HG02970 (cell line): ENCODE measurements around the gene EGF.
"Not testable (repeated sequence)": the region's sequence is repeated elsewhere in the genome, so short reads cannot be mapped to it uniquely, and the experiment has no call there.

Experiments
- ATAC-seq: cut with Tn5 transposase; IDR thresholded peaks from one replicate; pipeline ENCODE4 v1.9.1; 2021; ENCODE audit warnings: mild to moderate bottlenecking, moderate library complexity, moderate number of reproducible peaks; ENCODE audit not compliant: unreplicated experiment, low FRiP score

Gene EGF

GRCh38 chr4:109913596-109914241, 1.0 kb downstream of the EGF start:
- no peak for ATAC-seq

DNA sequence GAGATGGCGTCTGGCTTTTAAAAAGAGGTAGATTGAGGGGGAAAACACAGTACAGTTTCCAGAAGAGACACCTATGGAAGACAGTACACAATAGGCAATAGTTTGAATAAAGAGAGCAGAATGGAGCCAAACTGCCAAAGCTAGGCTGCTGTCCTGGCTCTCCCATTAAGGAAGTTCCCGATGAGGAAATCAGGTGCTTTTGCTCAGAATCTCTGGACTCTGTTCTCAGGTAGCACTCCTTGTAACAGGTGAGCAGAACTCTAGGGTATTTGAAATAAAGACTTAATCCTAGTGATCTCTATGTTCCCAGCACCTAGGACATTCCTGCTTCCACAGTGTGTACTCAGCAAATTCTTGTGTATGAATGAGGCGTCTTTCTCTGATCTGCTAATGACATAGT, 1.6 kb downstream of the EGF start:
- ATAC-seq: no peak

DNA sequence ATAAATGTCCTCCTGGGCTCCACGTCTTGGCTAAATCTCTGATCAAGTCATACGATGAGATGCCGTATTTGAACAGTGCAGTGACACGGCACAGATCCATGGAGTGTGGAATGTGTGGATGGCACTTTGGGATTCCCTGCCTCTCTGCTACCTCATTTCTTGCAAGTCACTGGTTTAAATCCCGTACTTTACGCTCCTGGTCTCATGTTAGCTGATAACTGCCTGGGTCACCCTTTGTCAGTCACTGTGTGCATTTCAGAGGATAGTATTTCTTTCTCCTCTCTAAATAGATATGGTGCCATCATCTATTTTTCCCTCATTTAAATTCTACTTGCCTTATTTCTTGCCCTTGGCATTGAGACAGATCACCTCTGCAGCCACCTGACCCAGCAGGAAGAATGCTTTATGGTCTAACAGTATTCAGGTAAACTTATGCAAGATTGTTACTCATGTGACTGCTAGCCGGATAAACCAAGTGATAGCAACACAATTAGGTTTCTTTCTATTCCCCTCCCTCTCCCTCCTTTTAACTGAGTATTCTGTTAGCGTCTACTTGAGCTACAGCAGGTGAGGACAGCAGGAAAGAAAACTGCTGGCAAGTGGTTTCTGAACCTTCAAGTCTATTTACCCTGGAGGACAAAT, 2.8 kb downstream of the EGF start:
- no peak for ATAC-seq

- ATAC-seq: no peak
These were observed 3.3 kb downstream of the EGF start for GRCh38 chr4:109916027-109916409.

DNA sequence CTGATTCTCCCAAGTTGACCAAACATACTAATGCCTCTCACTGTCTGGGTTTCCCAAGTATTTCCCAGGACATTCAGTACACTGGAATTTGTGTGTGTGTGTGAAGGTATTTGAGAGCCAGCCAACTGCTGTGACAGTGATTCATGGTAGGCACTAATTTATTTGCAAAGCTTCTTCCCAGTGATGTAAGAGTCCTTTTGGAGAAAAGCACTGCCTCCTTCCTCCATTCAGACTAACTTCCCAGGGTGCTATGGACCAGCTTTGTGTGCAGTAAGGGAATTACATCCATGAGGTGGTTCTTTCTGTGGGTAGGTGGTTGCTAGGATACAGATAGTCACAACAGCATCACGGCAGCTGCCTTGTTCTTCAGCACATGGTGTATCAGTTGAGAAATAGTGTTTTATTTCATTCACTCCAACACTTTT, 8.7 kb downstream of the EGF start:
- ATAC-seq: no peak

DNA sequence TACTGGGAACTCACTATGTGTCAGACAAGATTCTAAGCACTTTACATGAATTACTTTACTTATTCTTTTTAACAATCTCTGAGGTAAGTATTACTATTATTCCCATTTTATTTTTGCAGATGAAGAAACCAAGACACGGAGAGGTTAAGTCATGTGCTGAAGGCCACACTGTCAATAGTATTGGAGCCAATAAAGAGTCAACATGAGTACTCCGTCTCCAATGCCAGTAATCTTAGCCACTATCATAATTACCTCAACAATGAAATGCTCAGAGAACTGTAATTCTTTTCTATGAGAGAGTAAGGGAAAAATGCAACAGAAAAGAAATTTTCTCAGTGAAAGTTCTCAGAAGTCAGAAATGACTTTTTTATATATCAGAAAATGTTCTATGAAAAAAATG, 12.7 kb downstream of the EGF start:
- ATAC-seq: no peak

DNA sequence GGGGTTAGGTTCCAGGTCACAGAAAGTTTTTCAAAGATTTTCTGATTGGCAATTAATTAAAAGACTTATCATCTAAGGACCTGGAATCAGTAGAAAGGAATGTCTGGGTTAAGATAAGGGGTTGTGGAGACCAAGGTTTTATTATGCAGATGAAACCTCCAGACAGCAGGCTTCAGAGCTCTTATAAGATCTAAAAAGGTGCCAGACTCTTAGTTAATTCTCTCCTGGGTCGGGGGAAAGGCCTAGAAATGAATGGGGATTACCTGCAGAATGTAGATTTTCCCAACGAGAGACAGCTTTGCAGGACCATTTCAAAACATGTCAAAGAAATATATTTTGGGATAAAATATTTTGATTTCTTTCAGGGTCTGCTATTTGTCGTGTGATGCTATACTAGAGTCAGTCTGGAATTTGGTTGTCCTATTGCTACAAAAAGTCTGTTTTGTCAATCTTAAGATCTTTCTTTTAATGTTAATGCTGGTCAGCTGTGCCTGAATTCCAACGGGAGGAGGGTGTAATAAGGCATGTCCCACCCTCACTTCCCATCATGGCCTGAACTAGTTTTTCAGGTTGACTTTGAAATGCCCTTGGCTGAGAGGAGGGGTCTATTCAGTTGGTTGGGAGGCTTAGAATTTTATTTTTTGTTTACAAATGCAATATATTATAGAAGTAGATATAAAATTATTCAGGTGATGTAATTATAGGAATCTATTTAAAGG, 15.8 kb downstream of the EGF start:
- no peak for ATAC-seq

GRCh38 chr4:109930464-109930863, 17.8 kb downstream of the EGF start:
- ATAC-seq: no peak

- ATAC-seq: no peak
These were observed 18.2 kb downstream of the EGF start for GRCh38 chr4:109930872-109931271.

GRCh38 chr4:109931318-109931717, 18.6 kb downstream of the EGF start:
- no peak for ATAC-seq

GRCh38 chr4:109937352-109937751, 24.7 kb downstream of the EGF start:
- not testable (repeated sequence) for ATAC-seq

DNA sequence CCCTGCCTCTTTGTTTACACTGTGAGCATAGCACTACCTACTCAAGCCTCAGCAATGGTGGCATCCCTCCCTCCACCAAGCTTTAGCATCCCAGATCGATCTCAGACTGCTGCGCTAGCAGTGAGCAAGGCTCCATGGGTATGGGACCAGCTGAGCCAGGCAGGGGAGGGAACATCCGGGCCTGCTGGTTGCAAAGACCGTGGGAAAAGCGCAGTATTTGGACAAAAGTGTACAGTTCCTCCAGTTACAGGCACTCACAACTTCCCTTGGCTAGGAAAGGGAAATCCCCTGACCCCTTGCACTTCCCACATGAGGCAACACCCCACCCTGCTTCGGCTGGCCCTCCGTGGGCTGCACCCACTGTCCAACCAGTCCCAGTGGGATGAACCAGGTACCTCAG, 26.5 kb downstream of the EGF start:
- ATAC-seq: no peak

DNA sequence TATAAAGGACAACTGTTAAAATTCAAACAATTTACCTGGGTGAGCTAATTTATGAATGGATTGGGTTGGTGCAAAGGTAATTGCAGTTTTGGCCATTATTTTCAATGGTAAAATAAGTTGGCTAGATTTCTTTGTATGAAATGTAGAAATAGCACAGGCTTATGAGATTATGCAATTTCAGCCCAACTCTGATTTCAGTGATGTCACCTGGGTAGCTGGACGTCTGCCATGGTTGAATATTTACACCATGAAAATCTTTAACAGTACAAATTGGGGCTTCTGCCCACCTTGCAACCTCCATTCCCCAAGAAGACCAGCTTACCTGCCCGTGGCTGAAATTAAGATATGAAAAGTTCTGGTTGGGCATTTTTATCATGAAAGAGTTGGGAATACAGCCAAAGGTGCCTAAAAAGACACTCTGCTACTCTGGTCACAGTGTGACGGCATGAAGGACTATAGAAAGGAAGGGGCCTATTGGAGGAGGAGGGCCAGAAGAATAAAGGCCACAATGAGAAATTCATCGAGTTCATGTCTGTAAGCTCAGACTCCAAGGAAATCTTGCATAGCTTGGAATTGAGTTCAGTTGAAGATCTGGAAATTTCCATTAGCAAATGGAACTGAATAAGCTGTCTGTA, 29.7 kb downstream of the EGF start:
- no peak for ATAC-seq

DNA sequence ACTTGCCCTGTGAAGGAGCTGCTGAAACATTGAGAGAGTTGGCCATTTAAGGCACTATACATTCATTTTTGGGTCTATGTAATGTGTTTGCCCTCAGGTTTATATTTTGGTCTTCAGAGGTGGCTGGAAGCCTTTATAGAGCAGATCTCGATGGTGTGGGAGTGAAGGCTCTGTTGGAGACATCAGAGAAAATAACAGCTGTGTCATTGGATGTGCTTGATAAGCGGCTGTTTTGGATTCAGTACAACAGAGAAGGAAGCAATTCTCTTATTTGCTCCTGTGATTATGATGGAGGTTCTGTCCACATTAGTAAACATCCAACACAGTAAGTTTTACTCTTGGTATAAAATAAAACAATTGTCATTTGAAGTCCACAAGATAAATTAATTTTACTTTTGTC, 31.1 kb downstream of the EGF start:
- ATAC-seq: no peak

- ATAC-seq: no peak
These were observed 31.9 kb downstream of the EGF start for GRCh38 chr4:109944591-109944990.

DNA sequence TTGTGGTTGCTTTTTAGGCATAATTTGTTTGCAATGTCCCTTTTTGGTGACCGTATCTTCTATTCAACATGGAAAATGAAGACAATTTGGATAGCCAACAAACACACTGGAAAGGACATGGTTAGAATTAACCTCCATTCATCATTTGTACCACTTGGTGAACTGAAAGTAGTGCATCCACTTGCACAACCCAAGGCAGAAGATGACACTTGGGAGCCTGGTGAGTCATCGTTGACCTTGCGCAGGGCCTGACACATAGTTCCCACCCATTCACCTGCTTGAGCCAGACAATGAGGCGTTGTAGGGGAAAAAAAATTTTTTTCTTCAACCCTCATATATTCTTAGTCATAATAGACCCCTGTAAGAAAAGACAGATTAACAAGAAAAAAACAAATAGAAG, 32.4 kb downstream of the EGF start:
- no peak for ATAC-seq

DNA sequence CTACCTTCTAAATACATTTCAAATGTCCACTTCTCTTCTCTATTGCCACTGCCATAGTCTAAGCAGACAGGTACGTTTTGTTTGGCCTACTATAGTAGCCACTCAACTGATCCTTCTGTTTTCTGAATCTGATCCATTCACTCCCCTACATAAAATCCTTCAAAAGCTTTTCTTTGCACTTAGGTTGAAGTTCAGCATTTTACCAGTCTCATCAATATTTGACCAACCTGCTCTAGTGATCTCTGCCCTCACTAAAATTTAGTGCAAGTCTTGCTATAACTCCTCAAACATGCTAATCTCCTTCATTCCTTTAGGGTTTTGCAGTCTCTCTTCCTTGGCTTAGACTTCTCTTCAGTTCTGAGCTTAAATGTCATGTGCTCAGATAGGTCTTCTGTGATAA, 33.4 kb downstream of the EGF start:
- ATAC-seq: no peak

DNA sequence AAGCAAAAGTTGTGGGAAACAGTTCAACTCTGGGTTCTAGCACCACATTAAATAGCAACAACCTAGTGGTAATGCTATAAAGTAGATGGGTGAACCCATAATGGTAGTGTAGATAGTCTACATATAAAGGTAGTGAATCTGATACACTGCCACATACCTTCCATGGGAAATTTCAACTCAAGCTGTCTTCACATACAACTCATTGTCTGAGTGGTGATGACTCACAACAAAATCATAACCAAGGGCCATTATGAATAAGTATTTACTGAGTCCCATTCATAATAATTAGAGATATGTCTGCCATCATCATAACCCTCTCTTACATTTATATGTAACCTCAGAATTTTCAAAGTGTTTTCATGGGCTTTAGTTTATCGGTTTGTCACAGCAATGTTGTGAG, 34.8 kb downstream of the EGF start:
- ATAC-seq: no peak

DNA sequence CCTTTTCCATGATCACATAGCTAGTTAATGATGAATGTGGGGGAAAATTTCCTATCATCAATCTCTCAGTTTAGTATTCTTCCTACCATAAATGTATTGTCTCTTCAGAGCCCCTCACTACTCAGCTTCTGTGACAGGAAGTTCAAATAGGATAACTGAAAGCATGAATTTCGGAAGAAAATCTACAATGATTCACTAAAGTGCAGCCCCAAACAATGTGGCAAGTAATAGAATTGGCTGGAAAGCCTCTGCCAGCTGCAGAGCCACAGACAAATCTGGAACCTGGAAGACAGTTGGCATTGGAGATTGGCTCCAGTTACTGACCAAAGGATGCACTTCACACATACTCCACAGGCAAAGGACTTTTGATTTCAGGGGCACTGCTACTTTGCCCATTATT, 35.2 kb downstream of the EGF start:
- ATAC-seq: no peak

GRCh38 chr4:109949099-109949718, 36.5 kb downstream of the EGF start:
- not testable (repeated sequence) for ATAC-seq

GRCh38 chr4:109952612-109953011, 39.9 kb downstream of the EGF start:
- ATAC-seq: no peak
